WTC11 (cell line): Measurements from ENCODE around the gene UBE2H. TPM values are rescaled to one million over a fixed set of nuclear protein-coding genes. Genes with fewer than 3 reads are reported as not detected.

Experiments used
- ATAC-seq: fragments of 200-7000 bp; cut with Tn5 transposase; 2 replicates; pipeline ENCODE4 v1.10.0; 2021; ENCODE audit warnings: mild to moderate bottlenecking, moderate library complexity
- CTCF ChIA-PET: fragments of 300-600 bp; sonication (Branson Sonifier 250); formaldehyde crosslinking; loops from one replicate; lab custom pipeline; 2021; ENCODE audit warnings: antibody characterized with exemption; lab: Charles Lee
- POLR2A ChIA-PET: fragments of 350-600 bp; sonication (Branson Sonifier 250); formaldehyde crosslinking; loops from one replicate; lab custom pipeline; 2021; ENCODE audit warnings: antibody characterized with exemption; lab: Charles Lee
- DNase-seq: peaks from one replicate; pipeline ENCODE4 v3.0.0; 2021; ENCODE audit warnings: low spot score
- H3K27ac Mint-ChIP-seq: 2 replicates; pipeline ENCODE4 v1.8.0; 2021; ENCODE audit warnings: mixed read lengths
- H3K27me3 Mint-ChIP-seq: 2 replicates; pipeline ENCODE4 v1.8.0; 2021; ENCODE audit warnings: low read depth, mild to moderate bottlenecking, moderate library complexity, mixed read lengths
- H3K36me3 Mint-ChIP-seq: 2 replicates; pipeline ENCODE4 v1.8.0; 2021; ENCODE audit warnings: mixed read lengths
- H3K4me1 Mint-ChIP-seq: 2 replicates; pipeline ENCODE4 v1.8.0; 2022; ENCODE audit warnings: mixed read lengths
- H3K4me3 Mint-ChIP-seq: 2 replicates; pipeline ENCODE4 v1.8.0; 2021; ENCODE audit warnings: mild to moderate bottlenecking, moderate library complexity, mixed read lengths
- H3K9me3 Mint-ChIP-seq: 2 replicates; pipeline ENCODE4 v1.8.0; 2021; ENCODE audit warnings: mixed read lengths
- CDX4 ChIP-seq: fragments of 250-450 bp; sonication (Bioruptor Pico); IDR thresholded peaks from 2 replicates; pipeline ENCODE4 v1.9.0; 2021; ENCODE audit warnings: moderate library complexity, mild to moderate bottlenecking, inconsistent platforms, borderline replicate concordance
- CREM ChIP-seq: sonication (generic); formaldehyde crosslinking; IDR thresholded peaks from 2 replicates; pipeline ENCODE4 v1.8.1; 2022; ENCODE audit warnings: mild to moderate bottlenecking, missing genetic modification reagents, moderate library complexity
- E2F4 ChIP-seq: sonication (generic); formaldehyde crosslinking; IDR thresholded peaks from 2 replicates; pipeline ENCODE4 v1.8.1; 2022; ENCODE audit warnings: low read depth, mild to moderate bottlenecking, moderate library complexity, missing genetic modification reagents, borderline replicate concordance
- FOXP1 ChIP-seq: sonication (generic); formaldehyde crosslinking; IDR thresholded peaks from 2 replicates; pipeline ENCODE4 v1.8.0; 2022; ENCODE audit warnings: missing genetic modification reagents, mild to moderate bottlenecking, moderate library complexity, borderline replicate concordance
- FOXP4 ChIP-seq: sonication (generic); formaldehyde crosslinking; IDR thresholded peaks from 2 replicates; pipeline ENCODE4 v1.8.0; 2022; ENCODE audit warnings: mild to moderate bottlenecking, missing genetic modification reagents
- IRF2 ChIP-seq: sonication (generic); formaldehyde crosslinking; IDR thresholded peaks from 2 replicates; pipeline ENCODE4 v1.8.0; 2022; ENCODE audit warnings: low read depth, missing genetic modification reagents, borderline replicate concordance
- MYBL2 ChIP-seq: sonication (generic); formaldehyde crosslinking; IDR thresholded peaks from 2 replicates; pipeline ENCODE4 v1.8.1; 2023; ENCODE audit warnings: mild to moderate bottlenecking, moderate library complexity, missing genetic modification reagents
- NFATC4 ChIP-seq: fragments of 250-450 bp; sonication (Bioruptor Pico); IDR thresholded peaks from 2 replicates; pipeline ENCODE4 v1.9.0; 2021; ENCODE audit warnings: mild to moderate bottlenecking
- NR2C2 ChIP-seq: sonication (generic); formaldehyde crosslinking; IDR thresholded peaks from 2 replicates; pipeline ENCODE4 v1.8.0; 2022; ENCODE audit warnings: mild to moderate bottlenecking, missing genetic modification reagents
- SMAD3 ChIP-seq: sonication (generic); formaldehyde crosslinking; IDR thresholded peaks from 2 replicates; pipeline ENCODE4 v1.8.0; 2022; ENCODE audit warnings: missing genetic modification reagents, mild to moderate bottlenecking, borderline replicate concordance
- TP53 ChIP-seq: sonication (generic); formaldehyde crosslinking; IDR thresholded peaks from 2 replicates; pipeline ENCODE4 v1.8.1; 2023; ENCODE audit warnings: mild to moderate bottlenecking, missing genetic modification reagents
- USF1 ChIP-seq: sonication (generic); formaldehyde crosslinking; IDR thresholded peaks from 2 replicates; pipeline ENCODE4 v1.8.0; 2022; ENCODE audit warnings: mild to moderate bottlenecking, missing genetic modification reagents
- ZMAT4 ChIP-seq: fragments of 250-450 bp; sonication (Bioruptor Pico); IDR thresholded peaks from 2 replicates; pipeline ENCODE4 v1.9.0; 2021; ENCODE audit warnings: mild to moderate bottlenecking
- ZNF263 ChIP-seq: sonication (generic); formaldehyde crosslinking; IDR thresholded peaks from 2 replicates; pipeline ENCODE4 v1.8.1; 2022; ENCODE audit warnings: low read depth, mild to moderate bottlenecking, moderate library complexity, missing genetic modification reagents
- ZNF512 ChIP-seq: sonication (generic); formaldehyde crosslinking; IDR thresholded peaks from 2 replicates; pipeline ENCODE4 v1.8.1; 2022; ENCODE audit warnings: missing genetic modification reagents, borderline replicate concordance
- total RNA-seq: library from RNA; stranded (reverse); gene quantifications from 3 replicates; pipeline ENCODE4 v1.2.3, GENCODE V29; 2021
- TF ChIP-seq, protein P1 (sequence below): sonication (generic); formaldehyde crosslinking; IDR thresholded peaks from 2 replicates; pipeline ENCODE4 v1.8.1; 2023; ENCODE audit warnings: mild to moderate bottlenecking, missing genetic modification reagents, moderate library complexity

Gene UBE2H
- total RNA-seq, 1 experiment from 2014 or later, result 55.0 TPM

- no peak for TF ChIP-seq ZNF263 (CRISPR knock-in tag)
- TF ChIP-seq, all 79 proteins: peak for 0
Measured at GRCh38 chr7:129857313-129857712, 95.4 kb downstream of the UBE2H start (continued).

DNA sequence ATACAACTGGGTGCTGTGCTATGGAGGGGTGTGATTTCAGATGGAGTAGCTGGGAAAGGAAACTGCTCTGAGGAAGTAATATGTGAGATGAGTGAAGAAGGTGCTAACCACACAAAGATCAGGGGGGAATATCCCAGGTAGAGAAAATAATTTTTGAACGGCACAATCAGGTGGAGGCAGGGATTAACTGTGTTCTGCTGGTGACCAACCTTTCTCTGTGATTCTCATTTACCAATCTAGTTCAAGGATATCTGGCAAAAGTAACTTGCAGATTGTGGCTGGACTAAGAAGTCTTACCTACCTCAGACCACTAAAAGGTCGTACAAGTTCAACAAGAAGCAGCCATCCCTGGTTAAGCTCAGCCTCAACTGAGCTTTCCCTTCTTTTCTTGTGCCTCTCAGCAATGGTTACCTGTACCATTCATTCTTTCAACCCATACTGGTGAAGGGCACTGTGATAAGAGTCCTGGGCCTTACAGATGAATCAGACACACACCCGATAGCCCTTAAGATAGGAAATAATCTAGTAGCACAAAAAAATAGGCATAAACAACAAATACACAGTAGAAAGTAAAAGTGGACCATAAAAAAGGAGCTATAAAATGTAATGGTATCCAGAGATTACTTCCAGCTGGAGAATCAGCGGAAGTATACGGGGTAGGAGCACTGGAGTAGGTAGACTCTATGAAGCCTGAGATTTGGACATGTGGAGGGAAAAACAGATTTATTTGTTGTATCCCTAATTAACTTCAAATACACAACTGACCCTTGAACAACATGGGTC lies 96.6 kb downstream of the UBE2H start:
- ChIA-PET POLR2A (interaction anchor here (0.5 to 0.6 kb wide), 2 partner anchors 63 to 152 kb away, joined by 3 to 5 read pairs; no protein-coding TSS in a partner anchor), CTCF (interaction anchor here (2.4 kb wide), 1 partner anchor 26 kb away, joined by 6 read pairs; no protein-coding TSS in a partner anchor)
- DNase-seq (no peak), ATAC-seq (no peak)
- Mint-ChIP-seq H3K27me3 (no peaks in the 10 kb centered on the region), H3K9me3 (no peaks in the 10 kb centered on the region), H3K4me1 (peaks cover 77% of the 10 kb centered on the region), H3K27ac (peak overlapping the region; percentile 55), H3K36me3 (0 out of 2 replicates have a peak, but pooled peaks cover 3% of the 10 kb centered on the region), H3K4me3 (no peak overlapping the region)
- TF ChIP-seq ZNF512 (CRISPR knock-in tag) (no peak), MYBL2 (CRISPR knock-in tag) (no peak), TP53 (CRISPR knock-in tag) (no peak), ZMAT4 (CRISPR knock-in tag) (no peak), SMAD3 (CRISPR knock-in tag) (no peak), CREM (no peak), NR2C2 (no peak), E2F4 (no peak), CDX4 (CRISPR knock-in tag) (no peak), FOXP1 (CRISPR knock-in tag) (no peak)

GRCh38 chr7:129855234-129855673 lies 97.5 kb downstream of the UBE2H start:
- H3K9me3 Mint-ChIP-seq, result no peaks in the 10 kb centered on the region
- peaks cover 80% of the 10 kb centered on the region for H3K4me1 Mint-ChIP-seq

More at GRCh38 chr7:129855234-129855673, 97.5 kb downstream of the UBE2H start:
- Mint-ChIP-seq H3K27me3 (no peaks in the 10 kb centered on the region), H3K27ac (0 out of 2 replicates have a peak overlapping the region, but pooled peaks have one; percentile 17), H3K36me3 (0 out of 2 replicates have a peak, but pooled peaks cover 3% of the 10 kb centered on the region), H3K4me3 (no peak overlapping the region)
- TF ChIP-seq USF1 (CRISPR knock-in tag), result no peak
- TF ChIP-seq NFATC4 (CRISPR knock-in tag), result no peak
- TF ChIP-seq, protein P1, sequence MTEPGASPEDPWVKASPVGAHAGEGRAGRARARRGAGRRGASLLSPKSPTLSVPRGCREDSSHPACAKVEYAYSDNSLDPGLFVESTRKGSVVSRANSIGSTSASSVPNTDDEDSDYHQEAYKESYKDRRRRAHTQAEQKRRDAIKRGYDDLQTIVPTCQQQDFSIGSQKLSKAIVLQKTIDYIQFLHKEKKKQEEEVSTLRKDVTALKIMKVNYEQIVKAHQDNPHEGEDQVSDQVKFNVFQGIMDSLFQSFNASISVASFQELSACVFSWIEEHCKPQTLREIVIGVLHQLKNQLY (CRISPR knock-in tag), result no peak
- no peak for TF ChIP-seq FOXP4 (CRISPR knock-in tag)
- TF ChIP-seq IRF2 (CRISPR knock-in tag), result no peak
- ChIA-PET POLR2A (interaction anchor here (0.6 kb wide), 1 partner anchor 63 kb away, joined by 3 read pairs; no protein-coding TSS in a partner anchor), CTCF (interaction anchor here (2.4 kb wide), 1 partner anchor 25 kb away, joined by 6 read pairs; no protein-coding TSS in a partner anchor)
- DNase-seq (no peak), ATAC-seq (no peak)
